Cerebellar nuclear complex (tissue), 1 donor: ENCODE data around the gene AFF1.
"Not testable (repeated sequence)": the region's sequence is repeated elsewhere in the genome, so short reads cannot be mapped to it uniquely, and the experiment has no call there.

Experiments used
- DNase-seq, 2 experiments: peaks; one replicate each; lab custom pipeline; 2025; lab: John Stamatoyannopoulos, UW

AFF1 gene

DNA sequence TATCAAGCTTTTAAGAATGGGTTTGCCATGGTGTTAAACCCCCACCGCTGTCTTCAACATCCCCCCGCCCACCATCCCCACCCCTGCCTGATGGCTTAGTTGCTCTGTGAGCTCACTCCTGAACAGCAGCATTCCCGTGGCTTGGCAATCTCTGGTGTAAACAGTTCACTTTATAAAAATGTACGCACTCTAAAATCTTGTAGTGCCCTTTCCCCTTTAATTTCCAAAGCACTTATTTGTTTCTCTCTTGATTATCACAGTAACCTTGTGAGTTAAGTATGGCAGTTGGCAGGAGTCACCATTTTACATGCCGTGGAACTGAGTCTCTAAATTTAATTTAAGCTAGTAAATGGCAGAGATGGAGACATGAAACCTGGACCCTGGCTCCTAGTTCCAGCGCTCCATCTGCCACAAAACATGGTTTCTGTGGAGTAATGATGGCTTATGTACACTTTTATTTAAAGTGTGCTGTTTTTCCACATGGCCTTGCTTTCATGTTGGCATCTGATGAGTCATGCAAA lies 123.1 kb downstream of the AFF1 start:
- no peak for DNase-seq

DNA sequence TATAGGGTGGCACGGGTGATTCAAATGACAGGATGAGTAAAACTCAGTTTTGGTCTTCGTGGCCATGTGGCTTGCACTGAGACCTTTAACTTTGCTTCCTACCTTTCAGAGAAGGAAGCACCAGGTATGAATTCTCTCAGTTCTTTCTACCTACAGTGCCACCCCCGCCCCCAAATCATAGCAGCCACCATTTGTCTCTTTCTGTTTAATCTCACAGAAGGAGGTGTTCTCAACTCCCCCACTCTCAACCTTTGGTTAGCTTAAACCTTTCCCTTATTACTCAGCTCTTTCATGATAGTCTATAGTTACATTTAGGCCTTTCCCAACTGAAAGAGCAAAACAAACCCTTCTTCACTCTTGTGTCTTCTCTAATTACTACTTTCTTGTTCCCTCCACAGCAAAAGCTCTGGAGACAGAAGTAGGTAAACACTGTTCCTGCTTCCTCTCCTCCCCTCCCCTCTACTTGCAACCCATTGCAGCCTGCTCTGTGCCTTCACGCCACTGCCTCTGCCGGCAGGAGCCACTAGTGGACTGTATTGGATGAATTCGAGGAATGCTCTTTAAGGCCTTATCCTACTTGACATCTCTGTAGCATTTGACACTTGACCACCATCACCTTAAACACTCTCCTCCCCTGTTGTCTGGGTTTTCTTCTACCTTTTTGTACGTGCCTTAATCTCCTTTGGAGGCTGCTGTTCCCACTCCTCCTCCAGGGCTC lies 123.7 kb downstream of the AFF1 start:
- DNase-seq: no peak

DNA sequence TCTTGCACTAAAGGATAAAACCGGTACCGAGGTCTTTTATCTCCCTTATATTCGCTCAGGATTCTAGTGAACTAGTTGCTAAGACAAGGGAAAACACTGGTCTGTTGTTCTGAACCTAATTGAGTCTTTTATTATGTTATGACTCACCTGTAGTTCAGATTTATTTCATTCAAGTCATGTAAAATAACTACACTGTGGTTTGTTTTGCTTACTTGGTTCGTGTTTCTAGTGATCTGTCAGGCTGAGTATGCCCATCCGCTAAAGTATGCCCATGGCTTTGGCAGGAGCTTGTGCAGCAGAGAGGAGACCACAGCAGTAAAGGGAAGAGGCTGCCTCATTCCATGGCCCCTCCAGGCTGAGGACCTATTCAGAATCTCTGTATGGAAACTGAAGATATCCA lies 126.1 kb downstream of the AFF1 start:
- no peak for DNase-seq

DNA sequence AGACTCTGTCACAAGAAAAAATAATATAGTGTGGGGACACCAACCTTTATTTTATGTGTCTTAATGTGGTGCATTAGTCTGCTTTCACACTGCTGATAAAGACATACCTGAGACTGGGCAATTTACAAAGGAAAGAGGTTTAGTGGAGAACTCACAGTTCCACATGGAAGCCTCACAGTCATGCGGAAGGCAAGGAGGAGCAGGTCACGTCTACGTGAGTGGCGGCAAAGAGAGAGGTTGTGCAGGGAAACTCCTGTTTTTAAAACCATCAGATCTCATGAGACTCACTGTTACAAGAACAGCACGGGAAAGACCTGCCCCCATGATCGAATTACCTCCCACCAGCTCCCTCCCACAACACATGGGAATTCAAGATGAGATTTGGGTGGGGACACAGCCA lies 130.2 kb downstream of the AFF1 start:
- DNase-seq: no peak

DNA sequence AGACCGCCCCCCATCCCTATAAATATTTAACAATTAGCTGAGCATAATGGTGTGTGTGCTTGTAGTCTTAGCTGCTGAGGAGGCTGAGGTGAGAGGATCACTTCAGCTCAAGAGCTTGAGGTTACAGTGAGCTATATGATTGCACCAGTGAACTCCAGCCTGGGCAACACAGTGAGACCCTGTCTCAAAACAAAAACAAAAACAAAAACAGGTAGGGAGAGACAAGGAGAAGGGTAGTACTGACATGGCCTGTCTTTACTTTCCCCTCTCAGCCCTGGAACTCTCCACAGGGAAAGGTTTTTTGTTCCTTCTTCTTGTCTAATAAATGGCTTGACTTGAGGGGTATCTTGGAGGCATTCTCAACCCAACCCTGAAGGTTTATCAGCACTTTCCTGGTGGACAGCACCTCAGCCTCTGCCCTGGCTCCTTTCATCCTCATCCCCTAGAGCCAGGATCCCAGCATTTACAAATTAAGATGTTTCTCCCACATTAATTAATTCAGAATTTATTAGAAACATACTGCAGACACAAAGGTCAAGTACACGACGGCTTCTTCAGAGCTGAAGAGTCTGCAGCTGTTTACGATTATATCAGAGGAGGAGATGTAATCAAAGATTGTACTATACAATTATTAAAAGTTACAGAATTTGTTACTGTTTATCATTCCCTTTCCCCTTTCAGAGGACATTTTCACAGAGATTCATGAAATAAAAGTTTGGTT lies 131.8 kb downstream of the AFF1 start:
- no peak for DNase-seq

DNA sequence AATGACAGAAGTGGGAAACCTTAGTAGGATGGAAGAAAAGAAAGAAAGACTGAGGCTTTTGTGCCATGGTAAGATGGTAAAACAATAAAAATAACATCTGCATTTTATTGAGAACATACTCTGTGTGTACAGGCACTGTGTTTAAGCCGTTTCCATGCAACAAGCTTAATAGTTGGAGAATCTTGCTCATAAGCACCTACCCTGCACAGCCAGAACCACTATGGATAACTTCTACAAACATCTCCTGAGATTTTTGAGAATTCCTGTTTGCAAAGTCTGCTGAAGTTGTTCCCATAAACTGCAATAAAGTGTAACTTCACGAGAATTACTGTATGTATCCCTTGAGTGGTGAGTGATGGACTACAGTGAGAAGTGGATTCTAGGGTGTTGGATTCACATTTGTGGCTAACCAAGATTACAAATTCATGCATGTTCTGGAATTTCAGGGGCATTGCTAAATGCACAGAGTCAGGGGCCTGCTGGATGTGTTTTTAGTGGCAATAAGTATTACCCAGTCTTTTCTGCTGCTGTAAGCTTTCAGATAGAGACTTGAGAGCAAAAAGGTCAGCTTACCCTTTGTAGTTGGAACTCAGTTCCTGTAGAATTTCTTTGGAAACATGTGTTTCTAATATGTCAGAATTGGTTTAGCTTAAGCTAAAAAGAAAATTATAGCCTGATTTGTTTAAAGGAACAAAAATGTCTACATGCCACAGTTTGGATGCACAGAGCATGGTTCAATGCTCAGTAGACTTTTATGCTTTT lies 132.5 kb downstream of the AFF1 start:
- DNase-seq: no peak

DNA sequence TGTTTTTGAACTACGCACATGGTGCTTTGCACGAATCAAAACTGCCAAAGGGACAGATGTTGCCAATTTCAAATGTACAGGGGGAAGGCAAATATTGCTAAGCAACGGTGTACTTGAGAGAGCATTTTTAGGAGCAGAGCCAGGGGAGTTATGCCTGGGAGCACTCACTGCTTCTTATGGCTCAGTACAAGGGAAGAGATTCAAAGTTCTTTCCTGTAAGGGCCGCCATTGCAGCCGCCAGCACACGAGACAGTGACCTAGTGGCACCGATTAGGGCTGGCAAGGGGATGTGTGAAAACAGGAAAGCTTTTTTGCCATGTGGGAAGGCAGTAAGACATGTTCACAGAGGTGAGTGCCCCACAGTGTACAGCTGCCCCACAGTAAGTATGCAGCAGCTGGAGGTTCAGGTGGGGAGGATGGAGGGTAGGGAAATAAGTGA lies 133.8 kb downstream of the AFF1 start:
- DNase-seq: no peak

DNA sequence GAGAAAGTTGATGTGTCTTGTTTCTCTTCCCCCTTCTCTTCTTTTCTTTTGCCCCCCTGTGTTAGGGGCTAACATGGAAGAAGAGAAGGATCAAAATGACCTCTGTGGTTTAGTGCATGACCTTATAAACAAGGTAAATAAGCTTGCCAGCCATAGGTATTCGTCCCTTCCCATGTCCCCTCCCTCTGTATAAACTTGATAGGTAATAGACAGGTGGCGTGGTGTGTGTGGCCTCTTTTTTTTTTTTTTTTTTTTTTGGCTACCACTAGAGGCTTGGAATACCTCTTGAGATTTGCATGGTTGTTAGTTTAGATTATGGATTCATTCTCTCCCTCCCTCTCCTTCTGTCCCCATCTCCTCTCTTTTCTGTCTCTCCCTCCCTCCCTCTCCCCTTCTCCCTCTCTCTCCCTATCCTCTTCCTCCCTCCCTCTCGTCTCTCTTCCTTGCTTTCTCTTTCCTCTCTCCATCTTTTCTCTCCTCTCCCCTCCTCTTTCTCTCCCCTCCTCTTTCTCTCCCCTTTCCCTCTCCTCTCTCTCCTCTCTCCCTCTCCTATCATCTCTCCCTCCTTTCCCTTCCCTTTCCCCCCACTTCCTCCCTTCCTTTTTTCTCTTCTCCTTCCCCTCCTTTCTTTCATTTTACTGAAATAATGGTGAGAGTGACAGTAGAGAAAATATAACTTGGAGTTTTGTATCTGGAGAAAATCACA lies 134.4 kb downstream of the AFF1 start:
- DNase-seq: no peak

DNA sequence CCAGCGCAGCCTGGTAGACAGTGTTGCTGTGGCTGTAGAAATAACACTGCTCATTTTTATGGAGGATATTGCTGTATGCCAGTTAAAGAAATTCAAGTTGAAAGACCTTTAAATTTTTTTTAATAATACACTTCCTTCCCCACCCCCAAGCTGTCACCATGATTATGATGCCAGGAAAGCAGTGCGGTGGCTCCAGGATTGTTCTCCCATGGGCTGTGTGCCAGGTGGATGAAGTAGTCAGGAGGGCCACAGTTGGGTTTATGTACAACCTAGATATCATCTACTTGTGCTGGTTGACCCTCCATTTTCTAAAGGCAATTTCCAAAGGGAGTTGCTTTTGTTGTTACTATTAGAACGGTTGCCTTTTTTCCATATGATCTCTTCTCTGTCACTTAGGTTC lies 136.6 kb downstream of the AFF1 start:
- DNase-seq: no peak

DNA sequence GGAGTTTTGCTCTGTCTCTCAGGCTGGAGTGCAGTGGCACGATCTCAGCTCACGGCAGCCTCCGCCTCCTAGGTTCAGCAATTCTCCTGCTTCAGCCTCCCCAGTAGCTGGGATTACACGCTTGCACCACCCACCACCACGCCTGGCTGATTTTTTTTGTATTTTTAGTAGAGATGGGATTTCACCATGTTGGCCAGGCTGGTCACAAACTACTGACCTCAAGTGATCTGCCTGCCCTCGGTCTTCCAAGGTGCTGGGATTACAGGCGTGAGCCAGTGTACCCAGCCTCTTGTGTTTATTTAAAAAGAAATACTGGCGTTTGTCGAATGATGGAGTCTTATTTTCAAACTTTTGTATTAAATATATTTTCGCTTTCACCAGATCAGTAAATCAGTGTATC lies 137.7 kb downstream of the AFF1 start:
- not testable (repeated sequence) for DNase-seq

DNA sequence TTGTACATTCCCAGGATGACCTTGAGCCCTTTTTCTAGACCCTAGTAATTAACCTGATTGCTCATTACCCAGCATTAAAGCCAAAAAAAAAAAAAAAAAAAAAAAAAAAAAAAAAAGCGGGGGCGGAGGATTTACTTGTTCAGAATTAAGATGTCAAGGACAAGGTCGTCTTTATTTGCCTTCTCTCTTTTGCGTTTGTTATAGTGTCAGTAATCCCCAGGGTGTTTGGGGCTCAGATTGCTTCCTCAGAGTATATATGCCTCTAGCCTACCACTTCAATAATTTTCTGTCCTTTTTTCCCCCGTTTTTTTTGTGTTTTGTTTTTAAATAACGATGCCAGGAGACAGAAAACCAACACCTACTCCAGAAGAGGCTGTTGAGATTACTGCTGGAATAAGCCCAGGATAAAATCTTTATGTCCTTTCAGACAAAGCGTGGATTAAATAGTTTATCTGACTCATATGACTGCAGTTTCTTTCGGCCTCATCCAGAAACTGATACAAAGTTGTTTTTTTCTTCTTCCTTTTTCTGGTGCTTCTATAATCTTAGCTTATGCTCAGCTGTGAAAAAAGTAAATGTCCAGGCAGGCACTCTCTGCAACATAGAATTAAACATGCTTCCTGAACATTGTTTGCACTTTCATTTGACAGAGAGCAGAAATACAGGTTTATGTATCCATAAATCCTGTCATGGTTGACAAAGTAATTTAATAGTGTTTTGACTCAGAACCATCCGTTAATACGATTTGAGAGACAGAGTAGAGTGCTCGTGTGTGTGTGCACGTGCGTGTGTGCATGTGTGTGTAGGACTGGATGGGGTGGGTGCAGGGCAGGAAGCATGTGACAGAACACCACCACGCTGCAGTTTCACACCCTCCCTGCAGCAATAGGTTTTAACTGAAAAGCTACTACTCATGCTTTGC lies 138.6 kb downstream of the AFF1 start:
- no peak for DNase-seq

DNA sequence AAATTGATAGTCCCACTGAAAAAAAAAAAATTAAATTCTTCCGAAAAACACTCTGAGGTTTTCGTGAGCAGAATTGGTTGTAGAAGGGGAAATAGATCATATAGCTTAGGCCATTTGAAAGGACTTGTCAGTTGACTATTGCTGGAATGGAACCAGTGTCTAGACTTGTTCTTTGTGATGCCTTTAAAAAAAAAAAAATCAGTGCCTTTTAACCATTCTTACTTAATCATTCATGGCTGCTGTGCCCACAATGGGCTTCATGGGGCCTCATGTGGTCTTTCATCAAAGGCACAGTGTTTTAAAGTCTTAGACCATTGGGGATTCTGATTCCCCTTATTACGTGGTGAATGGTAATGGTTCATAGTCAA lies 139.3 kb downstream of the AFF1 start:
- no peak for DNase-seq

DNA sequence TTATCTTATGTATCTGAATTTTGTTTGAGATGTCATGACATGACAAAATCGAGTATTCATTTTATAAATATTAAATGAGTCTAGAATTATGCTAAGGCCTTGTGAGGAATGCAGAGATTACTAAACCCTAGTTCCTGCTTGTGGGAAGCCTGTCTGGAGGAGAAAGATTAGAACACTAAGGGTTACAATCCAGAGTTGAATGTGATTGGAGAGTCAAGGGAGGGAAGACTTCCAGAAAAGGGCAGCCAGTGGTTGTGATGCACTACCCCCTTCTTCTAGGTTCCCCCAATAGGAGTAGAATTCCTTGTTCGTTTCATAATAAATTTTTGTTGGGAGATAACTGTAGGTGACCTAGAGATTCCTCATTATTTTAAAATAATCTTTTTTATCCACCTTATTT lies 141.1 kb downstream of the AFF1 start:
- DNase-seq: no peak

DNA sequence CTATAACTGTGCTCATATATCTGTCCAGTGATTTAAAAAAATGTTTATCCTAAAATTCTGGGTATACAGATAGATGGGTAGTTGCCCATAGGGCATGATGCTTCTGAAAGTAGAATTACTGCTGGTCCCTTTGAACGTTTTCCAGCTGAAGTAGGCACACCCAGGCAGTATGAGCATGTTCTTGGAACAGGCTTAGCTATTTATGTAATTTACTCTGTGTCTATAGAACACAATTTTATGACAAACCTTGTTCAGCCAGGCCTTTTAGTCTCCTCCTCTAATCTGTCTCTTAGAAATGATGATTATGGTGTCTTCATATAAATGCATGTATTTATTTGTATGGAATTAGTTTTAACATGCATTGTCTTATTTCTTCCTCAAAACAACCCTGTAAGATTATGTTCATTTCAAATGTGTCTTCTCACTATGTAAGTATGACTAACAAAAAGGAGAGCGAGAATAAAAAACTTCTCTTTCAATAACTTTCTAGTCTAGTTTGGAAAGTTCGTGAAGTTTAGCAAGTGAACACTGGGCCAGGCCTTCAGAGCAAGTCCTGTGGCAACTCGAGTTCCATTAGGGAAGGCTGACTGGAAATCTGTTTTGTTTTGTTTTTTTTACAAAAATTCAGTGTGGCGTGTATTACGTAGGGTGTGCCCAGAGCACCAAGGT lies 142.0 kb downstream of the AFF1 start:
- DNase-seq: no peak

DNA sequence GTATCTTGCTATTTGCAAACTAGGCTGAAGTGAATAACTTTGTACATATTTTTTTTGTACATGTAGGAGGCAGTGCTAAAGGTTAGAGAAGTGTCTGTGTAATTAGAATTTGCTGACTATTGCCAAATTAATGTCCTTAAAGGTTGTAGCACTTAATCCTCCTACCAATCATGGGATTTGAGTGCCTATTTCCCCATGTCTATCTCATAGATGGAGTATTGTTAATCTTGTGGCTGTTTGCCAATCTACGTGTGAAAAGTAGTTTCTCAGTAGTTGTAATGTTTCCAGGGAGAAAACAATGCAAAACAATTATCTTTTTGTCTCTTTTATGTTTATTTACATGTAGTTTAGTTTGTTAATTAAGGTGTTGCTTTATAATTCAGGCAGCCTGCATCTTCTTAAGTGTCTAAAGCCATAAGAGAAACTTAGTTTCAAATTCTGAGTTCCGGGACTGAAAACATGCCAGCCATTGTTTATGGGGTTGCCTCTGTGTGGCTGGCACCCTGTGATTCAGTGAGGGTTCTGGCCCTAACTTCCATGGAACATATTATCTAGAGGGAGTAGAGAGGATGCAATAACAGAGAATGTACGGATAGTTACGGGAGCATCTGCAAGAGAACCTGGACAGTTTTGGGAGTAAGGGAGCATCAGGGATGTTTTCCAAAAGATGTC lies 143.2 kb downstream of the AFF1 start:
- no peak for DNase-seq

DNA sequence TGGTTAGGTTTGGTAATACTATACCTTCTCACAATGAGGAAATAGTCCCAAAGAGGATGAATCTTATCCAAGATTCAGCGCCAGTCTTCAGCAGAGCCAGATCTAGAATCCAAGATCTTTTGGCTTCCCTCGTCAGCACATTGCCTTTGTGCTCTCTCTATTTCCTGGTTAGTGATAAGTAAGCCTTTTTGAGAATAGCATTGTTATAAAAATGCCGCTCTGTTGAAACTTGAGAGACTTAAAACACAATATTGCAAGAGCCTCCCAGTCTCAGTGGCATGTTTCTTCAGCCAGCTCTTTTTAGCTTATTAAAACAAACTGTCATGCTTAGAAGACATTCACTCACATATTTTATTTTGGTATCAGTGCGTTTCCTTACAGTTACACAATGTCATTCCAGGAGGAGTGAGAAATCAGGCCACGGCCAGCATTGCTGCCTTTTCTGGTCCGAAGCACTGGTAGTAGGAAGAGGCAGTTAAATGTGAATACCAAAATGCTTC lies 144.2 kb downstream of the AFF1 start:
- peak in 1 of 2 experiments; percentile 16 for DNase-seq

DNA sequence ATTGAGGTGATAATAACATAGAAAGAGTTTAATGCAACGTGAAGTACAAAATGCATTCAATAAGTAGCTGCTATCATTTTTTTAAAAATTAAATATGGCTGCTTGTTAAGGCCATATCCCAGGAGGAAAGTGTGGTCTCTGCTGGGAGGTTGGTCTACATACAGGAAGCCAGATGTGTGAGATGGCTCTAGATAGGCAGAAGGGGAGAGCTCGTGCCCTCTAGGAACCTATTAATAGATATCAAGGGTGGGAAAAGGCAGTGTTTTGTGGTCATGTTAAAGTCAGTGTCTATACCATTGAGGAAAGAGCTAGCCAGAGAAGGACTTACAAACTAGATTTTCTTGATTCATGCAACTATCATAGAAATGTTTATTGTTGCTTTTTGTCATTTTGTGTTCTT lies 145.2 kb downstream of the AFF1 start:
- no peak for DNase-seq

DNA sequence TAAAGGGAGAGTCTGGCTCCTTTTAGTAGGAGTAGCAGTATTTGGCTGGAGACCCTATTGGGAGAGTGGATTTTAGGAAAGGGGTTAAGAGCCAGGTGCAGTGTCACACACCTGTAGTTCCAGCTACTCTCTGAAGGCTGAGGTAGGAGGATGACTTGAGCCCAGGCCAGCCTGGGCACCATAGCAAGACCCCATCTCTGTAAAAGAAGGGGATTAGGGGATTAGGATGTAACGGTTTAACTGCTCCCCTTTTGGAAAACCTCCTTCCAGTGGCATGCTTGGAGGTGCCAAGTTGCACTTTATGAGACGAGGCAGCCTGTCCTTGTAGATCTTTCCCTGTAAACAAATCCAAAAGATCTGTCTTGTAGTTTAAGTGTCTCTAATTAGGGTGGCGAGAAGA lies 145.7 kb downstream of the AFF1 start:
- DNase-seq: no peak

DNA sequence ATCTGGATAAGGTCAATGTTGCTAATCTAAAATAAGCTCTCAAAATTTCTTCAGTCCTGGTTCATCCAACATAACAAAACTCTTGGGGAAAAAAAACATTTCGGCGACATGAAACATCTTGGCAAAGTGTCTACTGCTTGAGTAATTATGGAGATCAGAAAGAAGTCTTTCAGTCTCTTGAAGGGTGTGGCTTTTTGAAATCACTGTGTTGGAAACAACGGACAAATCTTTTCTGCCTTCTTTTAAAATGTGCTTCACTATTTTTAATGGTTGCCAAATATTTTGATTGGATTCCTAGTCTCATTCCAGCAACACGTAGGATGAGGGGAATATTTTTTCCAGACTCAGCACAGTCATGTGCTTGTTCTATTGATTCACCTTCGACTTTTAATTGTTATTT lies 147.0 kb downstream of the AFF1 start:
- no peak for DNase-seq

DNA sequence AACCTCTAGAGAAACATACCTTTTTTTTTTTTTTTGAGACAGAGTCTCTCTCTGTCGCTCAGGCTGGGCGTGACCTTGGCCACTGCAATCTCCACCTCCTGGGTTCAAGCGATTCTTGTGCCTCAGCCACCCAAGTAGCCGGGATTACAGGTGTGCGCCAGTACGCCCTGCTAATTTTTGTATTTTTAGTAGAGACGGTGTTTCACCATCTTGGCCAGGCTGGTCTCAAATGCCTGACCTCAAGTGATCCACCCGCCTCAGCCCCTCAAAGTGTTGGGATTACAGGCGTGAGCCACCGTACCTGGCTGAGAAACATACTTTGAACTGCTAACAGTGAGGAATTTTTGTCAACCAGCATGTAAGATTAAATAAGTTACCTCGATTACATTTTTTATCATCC lies 150.9 kb downstream of the AFF1 start:
- DNase-seq: not testable (repeated sequence)
